ENCODE measurements around the gene DDX10.

DDX10 gene

DNA sequence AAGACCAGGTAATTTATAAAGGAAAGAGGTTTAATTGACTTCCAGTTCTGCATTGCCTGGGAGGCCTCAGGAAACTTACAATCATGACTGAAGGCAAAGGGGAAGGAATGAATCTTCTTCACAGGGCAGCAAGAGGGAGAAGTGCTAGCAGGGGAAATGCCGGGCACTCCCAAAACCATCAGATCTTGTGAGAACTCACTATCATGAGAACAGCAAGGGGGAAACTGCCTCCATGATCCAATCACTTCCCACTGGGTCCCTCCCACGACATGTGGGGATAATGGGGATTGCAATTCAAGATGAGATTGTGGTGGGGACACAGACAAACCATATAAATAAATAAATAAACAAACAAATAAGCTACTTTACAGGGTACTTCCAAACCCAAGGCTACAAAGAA is 42.5 kb upstream of the DDX10 start:
- TF ChIP-seq, protein P1, sequence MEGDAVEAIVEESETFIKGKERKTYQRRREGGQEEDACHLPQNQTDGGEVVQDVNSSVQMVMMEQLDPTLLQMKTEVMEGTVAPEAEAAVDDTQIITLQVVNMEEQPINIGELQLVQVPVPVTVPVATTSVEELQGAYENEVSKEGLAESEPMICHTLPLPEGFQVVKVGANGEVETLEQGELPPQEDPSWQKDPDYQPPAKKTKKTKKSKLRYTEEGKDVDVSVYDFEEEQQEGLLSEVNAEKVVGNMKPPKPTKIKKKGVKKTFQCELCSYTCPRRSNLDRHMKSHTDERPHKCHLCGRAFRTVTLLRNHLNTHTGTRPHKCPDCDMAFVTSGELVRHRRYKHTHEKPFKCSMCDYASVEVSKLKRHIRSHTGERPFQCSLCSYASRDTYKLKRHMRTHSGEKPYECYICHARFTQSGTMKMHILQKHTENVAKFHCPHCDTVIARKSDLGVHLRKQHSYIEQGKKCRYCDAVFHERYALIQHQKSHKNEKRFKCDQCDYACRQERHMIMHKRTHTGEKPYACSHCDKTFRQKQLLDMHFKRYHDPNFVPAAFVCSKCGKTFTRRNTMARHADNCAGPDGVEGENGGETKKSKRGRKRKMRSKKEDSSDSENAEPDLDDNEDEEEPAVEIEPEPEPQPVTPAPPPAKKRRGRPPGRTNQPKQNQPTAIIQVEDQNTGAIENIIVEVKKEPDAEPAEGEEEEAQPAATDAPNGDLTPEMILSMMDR (IDR thresholded peaks at IDR 0.05; ENCODE audit: low read depth, low read length) = no peak
- no peak for DNase-seq (ENCODE audit: low read depth)
- no peak overlapping the region for H3K4me3 ChIP-seq (ENCODE audit: low read depth, low read length)

- H3K4me3 ChIP-seq (ENCODE audit: low read depth, low read length) = no peak overlapping the region
- TF ChIP-seq, protein P1 (IDR thresholded peaks at IDR 0.05; ENCODE audit: low read depth, low read length) = no peak
- TF ChIP-seq MYC (IDR thresholded peaks at IDR 0.05; ENCODE audit: low read depth, low read length) = no peak
- no peak for TF ChIP-seq POLR2A (IDR thresholded peaks at IDR 0.05; ENCODE audit: extremely low read depth, insufficient read length)
- TF ChIP-seq, protein P2, sequence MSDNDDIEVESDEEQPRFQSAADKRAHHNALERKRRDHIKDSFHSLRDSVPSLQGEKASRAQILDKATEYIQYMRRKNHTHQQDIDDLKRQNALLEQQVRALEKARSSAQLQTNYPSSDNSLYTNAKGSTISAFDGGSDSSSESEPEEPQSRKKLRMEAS (IDR thresholded peaks at IDR 0.05; ENCODE audit: low read depth, low read length) = no peak
- no peak for DNase-seq (ENCODE audit: low read depth)
These were observed 40.5 kb upstream of the DDX10 start for GRCh38 chr11:108624196-108624925.

GRCh38 chr11:108628326-108628725 is 36.5 kb upstream of the DDX10 start:
- H3K4me3 ChIP-seq (ENCODE audit: low read depth, low read length) = no peak overlapping the region
- TF ChIP-seq POLR2A (IDR thresholded peaks at IDR 0.05; ENCODE audit: extremely low read depth, insufficient read length) (no peak), MYC (IDR thresholded peaks at IDR 0.05; ENCODE audit: low read depth, low read length) (no peak)
- TF ChIP-seq, protein P2 (IDR thresholded peaks at IDR 0.05; ENCODE audit: low read depth, low read length) = no peak
- TF ChIP-seq, protein P1 (IDR thresholded peaks at IDR 0.05; ENCODE audit: low read depth, low read length) = no peak
- DNase-seq (ENCODE audit: low read depth) = no peak

DNA sequence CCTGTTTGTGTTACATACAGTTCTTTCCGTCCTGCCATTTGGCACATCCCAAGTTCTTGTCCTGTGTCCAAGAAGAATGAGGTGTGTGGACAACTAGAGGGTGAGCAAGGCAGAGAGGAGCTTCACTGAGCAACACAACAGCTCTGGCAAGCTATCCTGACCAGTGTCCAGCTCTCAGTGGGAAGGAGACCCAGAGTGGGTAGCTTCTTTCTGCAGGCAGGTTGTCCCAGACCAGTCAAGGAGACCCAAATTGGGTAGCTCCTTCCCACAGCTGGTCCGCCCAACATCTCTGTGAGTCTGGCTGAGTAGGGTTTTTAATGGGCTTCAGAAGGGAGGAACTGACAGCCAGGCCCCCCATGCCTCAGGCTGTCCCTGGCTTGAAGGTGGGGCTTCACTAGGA is 36.1 kb upstream of the DDX10 start:
- DNase-seq (ENCODE audit: low read depth) = no peak

GRCh38 chr11:108629274-108629673 is 35.6 kb upstream of the DDX10 start:
- H3K4me3 ChIP-seq (ENCODE audit: low read depth, low read length) = no peak overlapping the region
- TF ChIP-seq, protein P2 (IDR thresholded peaks at IDR 0.05; ENCODE audit: low read depth, low read length) = no peak
- TF ChIP-seq POLR2A (IDR thresholded peaks at IDR 0.05; ENCODE audit: extremely low read depth, insufficient read length) = no peak
- TF ChIP-seq, protein P1 (IDR thresholded peaks at IDR 0.05; ENCODE audit: low read depth, low read length) = no peak
- no peak for TF ChIP-seq MYC (IDR thresholded peaks at IDR 0.05; ENCODE audit: low read depth, low read length)
- no peak for DNase-seq (ENCODE audit: low read depth)

More for the DNA sequence above, 36.1 kb upstream of the DDX10 start:
- TF ChIP-seq, protein P1 (IDR thresholded peaks at IDR 0.05; ENCODE audit: low read depth, low read length) = no peak
- TF ChIP-seq, protein P2 (IDR thresholded peaks at IDR 0.05; ENCODE audit: low read depth, low read length) = no peak
- no peak for TF ChIP-seq MYC (IDR thresholded peaks at IDR 0.05; ENCODE audit: low read depth, low read length)
- no peak for TF ChIP-seq POLR2A (IDR thresholded peaks at IDR 0.05; ENCODE audit: extremely low read depth, insufficient read length)
- H3K4me3 ChIP-seq (ENCODE audit: low read depth, low read length) = no peak overlapping the region

Data from NB4 (cell line).